ENCODE results near the gene DUOXA1.
"Not testable (repeated sequence)": the region's sequence is repeated elsewhere in the genome, so short reads cannot be mapped to it uniquely, and the experiment has no call there.

The DUOXA1 gene

DNA sequence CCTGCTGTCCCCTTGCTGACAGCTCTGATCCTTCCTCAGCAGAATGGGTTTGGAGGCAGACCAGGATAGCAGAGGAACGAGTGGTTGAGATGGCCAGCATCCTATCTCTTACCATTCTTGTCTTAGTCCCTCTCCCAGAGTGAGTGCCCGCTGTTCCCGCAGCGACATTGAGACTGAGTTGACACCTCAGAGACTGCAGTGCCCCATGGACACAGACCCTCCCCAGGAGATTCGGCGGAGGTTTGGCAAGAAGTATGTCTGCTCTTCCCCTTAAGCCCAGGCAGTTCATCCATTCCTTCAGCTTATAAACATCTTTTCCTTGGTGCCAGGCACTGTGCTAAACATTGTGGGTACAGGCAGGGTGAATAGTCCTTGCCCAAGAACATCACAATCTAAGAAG lies 21.3 kb upstream of the DUOXA1 start:
- DNase-seq (ENCODE audit: low read depth), result no peak

DNA sequence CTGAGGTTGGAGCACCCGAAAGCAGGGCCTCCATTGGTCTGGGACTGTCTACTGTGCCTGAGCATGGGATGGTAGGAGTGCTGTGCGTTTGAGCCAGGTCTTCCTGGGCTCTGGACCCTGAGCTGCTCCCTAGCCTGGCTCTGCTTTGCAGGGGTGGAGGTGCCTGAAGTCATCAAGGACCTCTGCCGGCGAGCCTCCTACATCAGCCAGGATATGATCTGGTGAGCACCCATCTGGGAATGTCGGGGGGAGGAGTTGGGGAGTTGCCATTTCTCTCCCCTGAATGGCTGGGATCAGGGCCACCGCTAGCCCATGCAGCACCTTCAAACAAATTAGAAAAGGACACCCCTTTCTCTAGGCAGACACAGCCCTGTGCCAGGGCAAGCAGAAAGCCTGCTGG lies 20.8 kb upstream of the DUOXA1 start:
- no peak for DNase-seq (ENCODE audit: low read depth)

GRCh38 chr15:45149060-45149459 lies 19.4 kb upstream of the DUOXA1 start:
- no peak for DNase-seq (ENCODE audit: low read depth)

DNA sequence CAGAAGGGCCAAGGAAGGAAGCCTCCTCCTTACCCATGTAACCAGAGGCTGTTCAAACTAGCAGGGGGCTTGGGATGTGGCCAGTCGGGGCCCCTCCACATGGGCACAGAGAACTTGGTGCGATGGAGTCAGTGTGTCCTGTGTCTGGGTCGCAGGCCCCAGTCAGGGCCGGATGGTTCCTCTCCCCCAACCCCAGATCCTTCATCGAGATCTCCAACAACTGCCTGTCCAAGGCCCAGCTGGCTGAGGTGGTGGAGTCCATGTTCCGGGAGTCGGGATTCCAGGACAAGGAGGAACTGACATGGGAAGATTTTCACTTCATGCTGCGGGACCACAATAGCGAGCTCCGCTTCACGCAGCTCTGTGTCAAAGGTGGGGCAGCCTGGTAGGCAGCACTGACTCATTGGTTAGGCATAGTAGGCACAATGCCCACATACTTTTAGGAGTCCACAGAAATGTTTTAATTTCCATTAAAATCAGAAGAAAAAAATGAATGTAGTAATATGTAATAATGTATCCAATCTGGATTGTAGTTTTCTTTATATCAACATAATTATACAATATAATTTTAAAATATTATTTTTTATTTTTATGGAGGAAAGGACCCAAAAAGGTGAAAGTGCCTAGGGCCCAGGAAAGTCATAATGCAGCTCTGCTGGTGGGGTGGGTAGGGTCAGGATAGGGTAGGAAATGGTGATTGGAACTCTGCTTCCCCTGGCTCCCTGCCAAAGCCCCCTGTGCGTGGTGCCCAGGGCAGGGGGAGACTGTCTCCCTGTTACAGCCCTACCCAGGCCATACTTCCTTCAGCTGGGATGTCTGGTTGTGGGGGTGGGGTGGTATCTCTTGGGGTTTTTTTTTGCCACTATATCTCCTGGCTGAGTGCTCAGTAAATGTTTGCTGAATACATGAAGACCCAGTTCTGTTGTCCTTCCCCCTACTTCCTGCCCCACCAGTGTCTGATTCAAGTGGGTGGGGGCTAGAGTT lies 18.7 kb upstream of the DUOXA1 start:
- DNase-seq (ENCODE audit: low read depth), result no peak

GRCh38 chr15:45147606-45148005 lies 17.9 kb upstream of the DUOXA1 start:
- DNase-seq (ENCODE audit: low read depth), result no peak

DNA sequence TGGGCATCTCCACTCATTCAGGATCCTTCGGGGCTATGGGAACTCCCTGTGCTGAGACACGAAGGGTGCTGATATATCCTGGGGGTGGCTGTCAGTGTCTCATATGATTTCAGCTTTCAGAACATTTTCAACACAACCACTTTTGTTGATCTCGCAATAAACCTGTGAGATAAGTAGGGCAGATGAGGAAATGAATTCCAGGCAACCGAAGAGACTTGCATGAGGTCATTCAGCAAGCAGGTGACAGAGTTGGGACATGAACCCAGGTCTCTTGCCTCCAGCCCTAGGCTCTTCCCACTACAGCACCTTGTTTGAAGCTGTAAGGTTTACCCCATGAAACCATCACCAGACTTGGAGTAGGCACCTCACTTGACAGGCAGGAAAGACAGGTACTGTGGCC lies 16.7 kb upstream of the DUOXA1 start:
- DNase-seq (ENCODE audit: low read depth), result no peak

DNA sequence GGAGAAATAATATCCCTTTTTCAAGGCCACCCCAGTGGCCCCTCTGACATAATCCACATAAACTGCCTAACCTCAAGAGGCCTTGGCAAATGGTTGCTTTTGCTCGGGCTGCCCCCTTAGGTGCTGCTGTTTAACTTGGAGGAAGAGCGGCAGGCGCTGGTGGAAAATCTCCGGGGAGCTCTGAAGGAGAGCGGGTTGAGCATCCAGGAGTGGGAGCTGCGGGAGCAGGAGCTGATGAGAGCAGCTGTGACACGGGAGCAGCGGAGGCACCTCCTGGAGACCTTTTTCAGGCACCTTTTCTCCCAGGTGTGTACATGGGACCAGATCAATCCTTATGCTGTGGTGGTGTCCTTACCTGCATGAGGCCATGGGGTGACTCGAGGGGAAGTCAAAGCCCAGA lies 15.1 kb upstream of the DUOXA1 start:
- DNase-seq (ENCODE audit: low read depth), result no peak

DNA sequence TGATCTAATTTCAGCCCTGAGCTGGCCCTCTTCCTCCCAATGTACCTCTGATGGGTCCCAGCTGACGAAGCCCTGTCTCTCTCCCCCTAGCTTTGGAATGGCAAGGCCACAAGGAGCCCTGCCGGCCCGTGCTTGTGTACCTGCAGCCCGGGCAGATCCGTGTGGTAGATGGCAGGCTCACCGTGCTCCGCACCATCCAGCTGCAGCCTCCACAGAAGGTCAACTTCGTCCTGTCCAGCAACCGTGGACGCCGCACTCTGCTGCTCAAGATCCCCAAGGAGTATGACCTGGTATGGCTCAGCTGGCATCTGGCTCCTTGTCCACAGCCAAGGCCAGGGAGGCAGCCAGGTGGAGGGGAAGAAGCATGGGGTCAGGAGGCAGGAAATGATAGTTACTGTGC lies 14.3 kb upstream of the DUOXA1 start:
- no peak for DNase-seq (ENCODE audit: low read depth)

GRCh38 chr15:45143056-45143455 lies 13.4 kb upstream of the DUOXA1 start:
- DNase-seq (ENCODE audit: low read depth), result no peak

GRCh38 chr15:45141386-45141785 lies 11.7 kb upstream of the DUOXA1 start:
- no peak for DNase-seq (ENCODE audit: low read depth)

GRCh38 chr15:45140557-45141250 lies 11.0 kb upstream of the DUOXA1 start:
- DNase-seq (ENCODE audit: low read depth), result no peak

DNA sequence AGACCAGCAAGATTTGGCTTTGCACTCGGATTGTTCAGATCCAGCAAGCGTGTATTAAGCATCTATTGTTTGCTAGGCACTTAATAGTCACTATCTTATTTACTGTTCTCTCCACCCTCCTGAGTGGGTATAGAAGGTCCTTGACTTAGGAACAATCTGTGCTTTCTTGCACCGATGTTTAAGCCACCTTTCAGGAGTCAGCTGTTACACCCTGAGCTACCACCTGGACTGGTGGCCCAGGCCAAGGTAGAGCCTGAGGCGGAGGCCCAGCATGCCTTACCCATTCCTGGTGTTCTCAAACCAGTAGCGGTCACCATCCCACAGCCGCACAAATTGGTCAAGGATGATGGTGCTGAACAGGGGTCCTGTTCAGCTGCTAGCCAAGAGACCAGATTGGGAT lies 10.1 kb upstream of the DUOXA1 start:
- DNase-seq (ENCODE audit: low read depth), result no peak

DNA sequence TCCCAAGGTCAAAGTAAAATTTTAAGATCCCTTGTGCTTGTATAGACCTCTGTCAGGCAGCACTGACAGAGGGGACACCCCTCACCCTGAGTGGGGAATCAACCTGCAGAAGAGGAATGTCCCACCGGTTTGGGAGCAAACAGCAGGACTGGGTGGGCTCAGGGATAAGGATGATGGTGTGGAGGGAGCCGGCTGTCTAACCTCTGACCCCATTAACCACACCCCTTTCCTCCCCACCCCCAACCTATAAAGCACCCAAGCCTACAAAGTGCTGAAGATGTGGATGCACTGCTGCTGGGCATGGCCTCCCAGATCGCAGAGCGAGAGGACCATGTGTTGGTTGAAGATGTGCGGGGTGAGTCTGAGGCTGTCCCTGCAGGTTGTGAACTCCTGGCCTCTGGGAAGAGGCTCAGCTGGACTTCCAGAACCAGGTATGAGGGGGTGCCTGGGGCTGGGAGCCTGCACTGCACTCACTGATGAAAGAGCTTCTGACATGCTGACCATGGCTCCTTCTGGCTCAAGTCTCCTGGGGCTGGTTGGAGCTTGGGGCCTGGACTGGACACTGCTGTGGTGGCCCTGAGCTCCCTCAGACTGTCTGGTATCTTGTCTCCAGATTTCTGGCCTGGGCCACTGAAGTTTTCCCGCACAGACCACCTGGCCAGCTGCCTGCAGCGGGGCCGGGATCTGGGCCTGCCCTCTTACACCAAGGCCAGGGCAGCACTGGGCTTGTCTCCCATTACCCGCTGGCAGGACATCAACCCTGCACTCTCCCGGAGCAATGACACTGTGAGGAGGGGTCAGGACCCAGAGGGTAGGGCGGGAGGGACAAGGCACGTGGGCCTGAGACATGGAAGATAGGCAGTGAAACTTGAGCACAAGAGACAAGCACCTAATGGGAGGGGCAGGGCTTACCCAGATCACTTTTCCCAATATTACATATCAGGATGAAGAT lies 9.4 kb upstream of the DUOXA1 start:
- no peak for DNase-seq (ENCODE audit: low read depth)

GRCh38 chr15:45137703-45138102 lies 8.0 kb upstream of the DUOXA1 start:
- no peak for DNase-seq (ENCODE audit: low read depth)

DNA sequence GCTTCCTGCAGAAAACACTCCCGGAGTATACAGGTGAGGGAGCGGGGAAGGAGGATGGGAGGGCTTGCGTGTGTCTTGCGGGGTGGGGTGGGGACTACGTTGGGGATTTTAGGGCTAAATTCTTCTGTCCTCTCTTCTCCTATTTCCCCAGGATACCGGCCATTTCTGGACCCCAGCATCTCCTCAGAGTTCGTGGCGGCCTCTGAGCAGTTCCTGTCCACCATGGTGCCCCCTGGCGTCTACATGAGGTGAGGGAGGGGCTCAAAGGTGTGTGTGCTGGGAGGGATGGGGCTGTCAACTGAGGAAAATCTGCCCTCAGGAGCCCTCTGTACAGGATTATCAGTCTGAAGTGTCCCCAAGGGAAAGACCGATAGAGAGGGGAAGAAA lies 6.7 kb upstream of the DUOXA1 start:
- no peak for DNase-seq (ENCODE audit: low read depth)

DNA sequence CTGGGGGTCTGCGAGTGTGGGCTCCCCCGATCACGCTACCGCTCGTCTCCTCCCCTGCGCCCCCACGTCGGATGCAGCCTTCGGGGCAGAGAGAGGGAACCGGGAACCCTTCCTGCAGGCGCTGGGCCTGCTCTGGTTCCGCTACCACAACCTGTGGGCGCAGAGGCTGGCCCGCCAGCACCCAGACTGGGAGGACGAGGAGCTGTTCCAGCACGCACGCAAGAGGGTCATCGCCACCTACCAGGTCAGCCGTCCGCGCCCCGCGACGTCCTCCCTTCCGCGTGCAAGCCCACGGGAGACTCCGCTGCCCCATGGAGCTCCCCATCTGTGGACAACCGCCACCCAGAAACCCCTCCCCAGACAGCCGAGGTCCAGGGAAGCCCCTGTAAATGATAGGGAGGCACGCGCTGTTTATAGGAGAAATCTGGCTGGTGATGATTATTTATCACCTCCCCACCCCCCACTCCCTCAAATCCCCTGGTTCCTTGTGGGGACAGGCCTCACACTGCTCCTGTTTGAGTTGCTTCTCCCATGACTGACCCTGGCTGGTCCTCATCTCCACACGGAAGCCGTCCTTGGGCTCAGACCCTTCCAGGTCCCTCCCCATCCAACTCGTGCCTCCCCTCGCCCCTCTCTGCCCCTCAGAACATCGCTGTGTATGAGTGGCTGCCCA lies 6.2 kb upstream of the DUOXA1 start:
- not testable (repeated sequence) for DNase-seq (ENCODE audit: low read depth)

DNA sequence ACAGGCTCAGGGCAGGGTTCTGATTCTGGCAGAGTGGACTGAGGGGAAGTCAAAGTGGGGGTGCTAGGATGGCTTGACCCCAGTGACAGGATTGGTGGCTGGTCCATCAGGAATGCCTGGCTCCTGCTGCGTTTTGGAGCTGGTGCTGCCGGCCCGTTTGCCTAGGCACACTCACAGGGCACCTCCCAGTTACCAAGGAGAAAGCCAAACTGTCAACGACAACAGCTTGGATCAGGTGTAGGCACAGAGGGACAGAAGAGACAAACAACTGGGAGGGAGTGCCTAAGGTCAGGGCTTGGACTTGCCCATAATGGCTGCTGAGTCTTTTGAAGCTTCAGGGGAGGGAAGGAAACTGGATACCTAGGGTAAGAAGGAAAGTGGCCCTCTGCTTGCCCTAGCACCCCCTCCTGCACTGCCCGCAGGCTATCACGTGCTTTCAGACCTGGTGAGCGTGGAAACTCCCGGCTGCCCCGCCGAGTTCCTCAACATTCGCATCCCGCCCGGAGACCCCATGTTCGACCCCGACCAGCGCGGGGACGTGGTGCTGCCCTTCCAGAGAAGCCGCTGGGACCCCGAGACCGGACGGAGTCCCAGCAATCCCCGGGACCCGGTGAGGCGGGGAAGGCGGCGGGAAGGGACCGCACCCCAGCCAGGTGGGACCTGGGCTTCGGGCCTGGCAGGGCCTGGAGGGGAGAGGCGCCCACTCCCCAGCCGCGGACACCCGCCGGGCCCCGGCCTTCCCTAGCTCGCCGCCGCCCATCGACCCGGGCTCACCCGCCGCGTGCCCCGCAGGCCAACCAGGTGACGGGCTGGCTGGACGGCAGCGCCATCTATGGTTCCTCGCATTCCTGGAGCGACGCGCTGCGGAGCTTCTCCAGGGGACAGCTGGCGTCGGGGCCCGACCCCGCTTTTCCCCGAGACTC lies 5.3 kb upstream of the DUOXA1 start:
- no peak for DNase-seq (ENCODE audit: low read depth)

GRCh38 chr15:45134046-45134445 lies 4.4 kb upstream of the DUOXA1 start:
- DNase-seq (ENCODE audit: low read depth), result no peak

DNA sequence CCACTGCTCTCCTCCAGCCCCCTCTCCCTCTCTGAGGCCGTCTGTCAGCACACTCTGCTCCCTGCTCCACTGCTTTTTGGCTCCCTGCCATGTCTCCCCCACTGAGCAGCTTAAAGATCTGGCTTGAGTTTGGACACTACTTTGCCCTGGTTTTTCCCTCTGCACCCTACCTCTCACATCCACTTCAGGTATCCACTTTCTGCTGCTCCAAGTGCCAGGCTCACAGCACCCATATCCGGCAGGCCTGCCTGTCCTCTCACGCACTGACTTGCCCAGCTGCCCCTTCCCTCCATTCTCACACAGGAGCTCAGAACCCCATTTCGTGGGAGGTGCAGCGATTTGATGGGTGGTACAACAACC lies 3.9 kb upstream of the DUOXA1 start:
- DNase-seq (ENCODE audit: low read depth), result no peak

DNA sequence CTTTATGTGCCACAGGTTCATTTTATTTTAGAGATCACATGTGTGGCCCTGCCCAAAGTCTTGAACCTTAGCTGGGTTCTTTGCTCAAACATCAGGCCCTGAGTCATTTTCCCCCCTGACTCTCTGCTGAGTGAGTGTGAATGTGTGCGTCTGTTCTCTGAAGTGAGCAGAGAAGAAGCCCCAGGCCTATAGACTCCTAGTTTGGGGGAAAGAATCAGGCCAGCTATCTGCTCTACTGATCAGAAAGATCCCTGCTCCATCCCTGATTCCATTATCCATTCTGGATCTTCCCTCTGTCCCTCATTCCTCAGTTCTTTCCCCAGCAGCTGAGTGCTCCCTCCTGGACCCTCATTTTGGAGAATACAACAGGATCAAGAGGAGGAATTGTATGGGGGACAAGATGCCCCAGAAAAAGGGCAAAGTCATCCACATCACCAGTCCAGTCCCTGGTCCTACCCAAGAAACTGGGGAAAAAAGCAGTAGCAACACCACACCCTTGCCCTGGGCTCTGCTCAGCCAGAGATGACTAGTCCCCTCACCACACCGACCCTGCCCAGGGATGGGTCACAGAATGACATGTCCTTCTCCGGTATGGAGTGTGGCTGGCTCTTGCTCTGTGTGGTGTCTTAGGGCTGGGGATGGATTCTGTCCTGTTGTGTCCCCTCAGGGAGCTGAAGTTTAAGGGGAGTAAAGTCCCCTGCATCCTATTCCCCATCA lies 3.3 kb upstream of the DUOXA1 start:
- no peak for DNase-seq (ENCODE audit: low read depth)
